Measurements from ENCODE around the gene MRPS15.

DNA sequence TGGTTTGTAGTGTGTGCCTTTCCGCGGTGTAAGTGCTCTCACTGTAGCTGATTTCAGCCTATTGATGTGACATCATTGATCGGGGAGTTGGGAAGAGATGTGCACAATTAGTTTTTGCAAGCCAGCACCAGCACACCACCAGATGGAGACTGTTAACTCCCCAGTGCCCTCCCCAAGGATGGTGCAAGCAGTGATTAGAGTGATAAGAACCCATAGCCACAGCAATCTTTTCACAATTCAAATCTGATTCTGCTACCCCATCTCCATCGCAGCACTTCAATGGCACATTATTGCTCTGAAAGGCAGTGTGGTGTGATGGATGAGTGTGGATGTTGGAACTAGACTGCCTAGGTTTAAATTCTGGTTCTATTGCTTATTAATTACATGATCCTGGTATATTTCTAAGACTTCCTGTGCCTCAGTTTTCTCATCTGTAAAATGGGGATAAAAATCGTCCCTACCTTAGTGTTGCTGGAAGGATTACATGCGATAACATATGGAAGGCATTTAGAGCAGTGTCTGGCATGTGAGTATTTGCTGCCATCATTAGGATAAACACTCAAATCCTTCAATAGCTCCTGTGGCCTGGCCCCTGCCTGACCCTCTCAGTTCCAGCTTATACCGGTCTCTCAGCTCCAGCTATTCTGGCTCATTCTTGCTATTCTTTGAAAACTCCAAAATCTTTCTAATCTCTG, 11.9 kb upstream of the MRPS15 start:
- TF ChIP-seq, protein P1, sequence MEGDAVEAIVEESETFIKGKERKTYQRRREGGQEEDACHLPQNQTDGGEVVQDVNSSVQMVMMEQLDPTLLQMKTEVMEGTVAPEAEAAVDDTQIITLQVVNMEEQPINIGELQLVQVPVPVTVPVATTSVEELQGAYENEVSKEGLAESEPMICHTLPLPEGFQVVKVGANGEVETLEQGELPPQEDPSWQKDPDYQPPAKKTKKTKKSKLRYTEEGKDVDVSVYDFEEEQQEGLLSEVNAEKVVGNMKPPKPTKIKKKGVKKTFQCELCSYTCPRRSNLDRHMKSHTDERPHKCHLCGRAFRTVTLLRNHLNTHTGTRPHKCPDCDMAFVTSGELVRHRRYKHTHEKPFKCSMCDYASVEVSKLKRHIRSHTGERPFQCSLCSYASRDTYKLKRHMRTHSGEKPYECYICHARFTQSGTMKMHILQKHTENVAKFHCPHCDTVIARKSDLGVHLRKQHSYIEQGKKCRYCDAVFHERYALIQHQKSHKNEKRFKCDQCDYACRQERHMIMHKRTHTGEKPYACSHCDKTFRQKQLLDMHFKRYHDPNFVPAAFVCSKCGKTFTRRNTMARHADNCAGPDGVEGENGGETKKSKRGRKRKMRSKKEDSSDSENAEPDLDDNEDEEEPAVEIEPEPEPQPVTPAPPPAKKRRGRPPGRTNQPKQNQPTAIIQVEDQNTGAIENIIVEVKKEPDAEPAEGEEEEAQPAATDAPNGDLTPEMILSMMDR (conservative IDR thresholded peaks at IDR 0.05 in 1 of 2, IDR thresholded peaks at IDR 0.05 in 1 of 2; ENCODE audit: extremely low read depth in 1 of 2, insufficient read depth in 1 of 2, low read depth in 1 of 2, low read length in 2 of 2): peak in 1 of 2 donors; percentile 10
- TF ChIP-seq EZH2 (IDR thresholded peaks at IDR 0.05; ENCODE audit: borderline replicate concordance, low read length): no peak

Measured in mammary epithelial cell (primary cell).